ENCODE results near the gene IL17B. TPM values are rescaled to one million over a fixed set of nuclear protein-coding genes. Genes with fewer than 3 reads are reported as not detected.

Gene IL17B
- 0.24 TPM in 1 of 2 replicates, not detected in the other for polyA plus RNA-seq (2011; rRNA removed)
- polyA minus RNA-seq (2011; rRNA and poly(A)+ RNA removed), result 0.41 TPM in 1 of 2 replicates, not detected in the other

GRCh38 chr5:149379177-149379761 lies at the start of gene IL17B:
Gene IL17B, minus strand, starts transcription at chr5:149379292. Its CDS starts 67 bp downstream, at chr5:149379225.
- H3K4me3 ChIP-seq (ENCODE audit: low read depth, low read length), result no peak within 1 kb of the TSS
- no peak for DNase-seq (ENCODE audit: low read depth, low spot score)
- POLR2A ChIA-PET, result interaction anchor here (0.5 kb wide), 1 partner anchor 9 kb away, joined by 6 read pairs; no protein-coding TSS in a partner anchor
- H3K27ac ChIP-seq (ENCODE audit: low read depth, low read length), result no peak within 1 kb of the TSS
- TF ChIP-seq CTCF (IDR thresholded peaks at IDR 0.05; ENCODE audit: low read depth, low read length), result no peak
- H3K9me3 ChIP-seq (ENCODE audit: control insufficient read depth, insufficient read depth, low read length), result no peaks in the 10 kb centered on the region
- CTCF ChIA-PET, result interaction anchor here (0.7 to 3.9 kb wide), 6 partner anchors 7 to 239 kb away, joined by 3 to 41 read pairs (median 11); no protein-coding TSS in a partner anchor
- no peaks in the 10 kb centered on the region for H3K27me3 ChIP-seq (ENCODE audit: control insufficient read depth, insufficient read depth, low read length)

GRCh38 chr5:149428032-149428431 lies 48.9 kb upstream of the IL17B start:
- DNase-seq (ENCODE audit: low read depth, low spot score), result no peak
- ChIA-PET POLR2A (interaction anchor here (0.9 kb wide), 1 partner anchor 46 kb away, joined by 3 read pairs; no protein-coding TSS in a partner anchor), CTCF (interaction anchor here (0.5 to 8.9 kb wide), 6 partner anchors 35 to 129 kb away, joined by 3 to 138 read pairs (median 3); no protein-coding TSS in a partner anchor)
- H3K27me3 ChIP-seq (ENCODE audit: control insufficient read depth, insufficient read depth, low read length), result no peaks in the 10 kb centered on the region
- TF ChIP-seq CTCF (IDR thresholded peaks at IDR 0.05; ENCODE audit: low read depth, low read length), result no peak
- H3K4me3 ChIP-seq (ENCODE audit: low read depth, low read length), result no peak overlapping the region
- H3K9me3 ChIP-seq (ENCODE audit: control insufficient read depth, insufficient read depth, low read length), result no peaks in the 10 kb centered on the region; the same call in 1 of the 2 replicates
- peak overlapping the region; percentile 65 for H3K27ac ChIP-seq (ENCODE audit: low read depth, low read length)

DNA sequence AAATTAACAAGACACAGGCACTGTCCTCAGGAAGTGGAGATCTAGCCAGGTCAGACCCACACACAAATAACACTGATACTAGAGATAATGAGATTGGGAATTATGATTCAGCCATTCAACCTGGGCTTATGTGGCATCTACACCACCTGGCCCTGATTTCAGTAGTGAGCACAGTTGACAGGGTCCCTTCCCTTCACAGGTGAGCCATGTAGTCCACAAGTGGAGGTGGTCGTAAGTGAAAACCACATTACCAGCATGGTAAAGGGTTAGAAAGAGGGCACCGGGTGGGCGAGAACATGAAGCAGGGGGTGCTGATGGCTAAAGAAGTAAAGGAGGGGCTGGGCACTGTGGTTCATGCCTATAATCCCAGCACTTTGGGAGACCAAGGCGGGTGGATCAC lies 48.3 kb upstream of the IL17B start:
- H3K27ac ChIP-seq (ENCODE audit: low read depth, low read length), result peak overlapping the region; percentile 70
- no peak for TF ChIP-seq CTCF (IDR thresholded peaks at IDR 0.05; ENCODE audit: low read depth, low read length)
- DNase-seq (ENCODE audit: low read depth, low spot score), result no peak
- no peak overlapping the region for H3K4me3 ChIP-seq (ENCODE audit: low read depth, low read length)
- POLR2A ChIA-PET, result no interaction called here
- H3K9me3 ChIP-seq (ENCODE audit: control insufficient read depth, insufficient read depth, low read length), result no peaks in the 10 kb centered on the region; the same call in 1 of the 2 replicates
- CTCF ChIA-PET, result no interaction called here
- H3K27me3 ChIP-seq (ENCODE audit: control insufficient read depth, insufficient read depth, low read length), result no peaks in the 10 kb centered on the region

- H3K27ac ChIP-seq (ENCODE audit: low read depth, low read length), result peak overlapping the region; percentile 70
- DNase-seq (ENCODE audit: low read depth, low spot score), result no peak
- no peak overlapping the region for H3K4me3 ChIP-seq (ENCODE audit: low read depth, low read length)
- no peak for TF ChIP-seq CTCF (IDR thresholded peaks at IDR 0.05; ENCODE audit: low read depth, low read length)
- no peaks in the 10 kb centered on the region; the same call in 1 of the 2 replicates for H3K9me3 ChIP-seq (ENCODE audit: control insufficient read depth, insufficient read depth, low read length)
- POLR2A ChIA-PET, result interaction anchor here (0.7 to 5.6 kb wide), 4 partner anchors 10 to 49 kb away, joined by 3 to 95 read pairs (median 3); no protein-coding TSS in a partner anchor
- CTCF ChIA-PET, result interaction anchor here (0.7 kb wide), 2 partner anchors 11 to 55 kb away, joined by 3 to 5 read pairs; no protein-coding TSS in a partner anchor
- no peaks in the 10 kb centered on the region for H3K27me3 ChIP-seq (ENCODE audit: control insufficient read depth, insufficient read depth, low read length)
Measured at GRCh38 chr5:149426931-149427330, 47.8 kb upstream of the IL17B start.

- ChIA-PET CTCF (interaction anchor here (2.3 to 3.1 kb wide), 2 partner anchors 9 to 44 kb away, joined by 8 to 15 read pairs; no protein-coding TSS in a partner anchor), POLR2A (interaction anchor here (1.1 to 5.6 kb wide), 4 partner anchors 9 to 19 kb away, joined by 3 to 95 read pairs (median 12); no protein-coding TSS in a partner anchor)
- no peak for DNase-seq (ENCODE audit: low read depth, low spot score)
- TF ChIP-seq CTCF (IDR thresholded peaks at IDR 0.05; ENCODE audit: low read depth, low read length), result no peak
- peak overlapping the region; percentile 49 for H3K27ac ChIP-seq (ENCODE audit: low read depth, low read length)
- H3K27me3 ChIP-seq (ENCODE audit: control insufficient read depth, insufficient read depth, low read length), result no peaks in the 10 kb centered on the region
- no peak overlapping the region; the same call in 1 of the 2 replicates for H3K4me3 ChIP-seq (ENCODE audit: low read depth, low read length)
- H3K9me3 ChIP-seq (ENCODE audit: control insufficient read depth, insufficient read depth, low read length), result no peaks in the 10 kb centered on the region; the same call in 1 of the 2 replicates
Measured at GRCh38 chr5:149425729-149426128, 46.6 kb upstream of the IL17B start.
